Ascending aorta (tissue), 2 donors: ENCODE results near the gene ZNF853. TPM values are rescaled to one million over a fixed set of nuclear protein-coding genes. Genes with fewer than 3 reads are reported as not detected.

Source experiments
- DNase-seq, 2 donors: peaks; one replicate each; pipeline ENCODE4 v3.0.0-alpha.2; 2019; ENCODE audit warnings: low spot score in 2 of 2
- H3K27ac ChIP-seq, 2 donors: fragments of 200-600 bp; sonication (generic); one replicate each; pipeline ENCODE4 v1.5.1; 2016 to 2017; ENCODE audit warnings: mild to moderate bottlenecking in 1 of 2
- H3K27me3 ChIP-seq: fragments of 200-600 bp; sonication (generic); one replicate; pipeline ENCODE4 v1.5.1; 2017
- H3K36me3 ChIP-seq, 2 donors: fragments of 200-600 bp; sonication (generic); one replicate each; pipeline ENCODE4 v1.5.1; 2016
- H3K4me1 ChIP-seq, 2 donors: fragments of 200-600 bp; sonication (generic); one replicate each; pipeline ENCODE4 v1.5.1; 2016 to 2017; ENCODE audit warnings: mild to moderate bottlenecking in 1 of 2
- H3K4me3 ChIP-seq, 2 donors: fragments of 200-600 bp; sonication (generic); one replicate each; pipeline ENCODE4 v1.5.1; 2016 to 2017; ENCODE audit warnings: mild to moderate bottlenecking in 1 of 2
- H3K9me3 ChIP-seq, 2 donors: fragments of 200-600 bp; sonication (generic); one replicate each; pipeline ENCODE4 v1.5.1; 2016
- intact Hi-C: fragments of 100-400 bp; cut with DNase I; formaldehyde crosslinking; loops from one replicate; pipeline ENCODE4 v1.15.1; 2023
- total RNA-seq: library from RNA; depleted of rRNA; stranded (reverse); fragments of >200 nt; gene quantifications from one replicate; pipeline ENCODE4 v1.1.0, GENCODE V29; 2016
- TF ChIP-seq, protein P1 (sequence below), 3 experiments: fragments of 200-600 bp in 2 of 3; fragments of 450-650 bp in 1 of 3; sonication (generic) in 2 of 3; IDR thresholded peaks; one replicate each; pipeline ENCODE4 v1.5.1; 2016 to 2019; ENCODE audit warnings: antibody characterized with exemption in 3 of 3, mild to moderate bottlenecking in 1 of 3, moderate library complexity in 1 of 3

Gene ZNF853
- total RNA-seq, 1 donor from 2014 or later = 12.2 TPM

DNA sequence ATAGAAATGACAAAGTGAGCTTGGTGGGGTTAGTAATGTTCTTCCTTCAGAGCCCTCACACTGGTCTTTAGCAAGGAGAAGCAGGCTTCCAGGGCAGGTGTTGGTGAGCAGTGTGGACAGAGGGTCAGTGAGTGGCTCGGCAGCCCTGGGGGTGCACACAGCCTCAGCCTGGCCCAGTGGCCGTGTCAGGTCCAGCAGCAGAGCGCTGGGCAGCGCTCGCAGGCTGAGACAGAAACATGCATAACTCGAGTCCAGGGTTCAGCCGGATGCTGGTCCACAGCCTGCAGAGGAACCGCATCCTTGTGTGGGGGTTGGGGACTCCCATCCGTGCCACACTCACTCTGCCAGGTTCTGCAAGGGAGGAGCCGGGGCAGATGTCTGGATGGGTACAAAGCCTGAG, 11.0 kb upstream of the ZNF853 start:
- Histone ChIP-seq H3K36me3 (peaks cover 47 to 98% of the 10 kb centered on the region in 2 donors), H3K27ac (no peak overlapping the region), H3K9me3 (no peaks in the 10 kb centered on the region), H3K4me3 (no peak overlapping the region), H3K27me3 (no peaks in the 10 kb centered on the region), H3K4me1 (no peaks in the 10 kb centered on the region)
- DNase-seq = no peak
- intact Hi-C loops = no loop called here
- TF ChIP-seq, protein P1, sequence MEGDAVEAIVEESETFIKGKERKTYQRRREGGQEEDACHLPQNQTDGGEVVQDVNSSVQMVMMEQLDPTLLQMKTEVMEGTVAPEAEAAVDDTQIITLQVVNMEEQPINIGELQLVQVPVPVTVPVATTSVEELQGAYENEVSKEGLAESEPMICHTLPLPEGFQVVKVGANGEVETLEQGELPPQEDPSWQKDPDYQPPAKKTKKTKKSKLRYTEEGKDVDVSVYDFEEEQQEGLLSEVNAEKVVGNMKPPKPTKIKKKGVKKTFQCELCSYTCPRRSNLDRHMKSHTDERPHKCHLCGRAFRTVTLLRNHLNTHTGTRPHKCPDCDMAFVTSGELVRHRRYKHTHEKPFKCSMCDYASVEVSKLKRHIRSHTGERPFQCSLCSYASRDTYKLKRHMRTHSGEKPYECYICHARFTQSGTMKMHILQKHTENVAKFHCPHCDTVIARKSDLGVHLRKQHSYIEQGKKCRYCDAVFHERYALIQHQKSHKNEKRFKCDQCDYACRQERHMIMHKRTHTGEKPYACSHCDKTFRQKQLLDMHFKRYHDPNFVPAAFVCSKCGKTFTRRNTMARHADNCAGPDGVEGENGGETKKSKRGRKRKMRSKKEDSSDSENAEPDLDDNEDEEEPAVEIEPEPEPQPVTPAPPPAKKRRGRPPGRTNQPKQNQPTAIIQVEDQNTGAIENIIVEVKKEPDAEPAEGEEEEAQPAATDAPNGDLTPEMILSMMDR (IDR thresholded peaks at IDR 0.05) = no peak

DNA sequence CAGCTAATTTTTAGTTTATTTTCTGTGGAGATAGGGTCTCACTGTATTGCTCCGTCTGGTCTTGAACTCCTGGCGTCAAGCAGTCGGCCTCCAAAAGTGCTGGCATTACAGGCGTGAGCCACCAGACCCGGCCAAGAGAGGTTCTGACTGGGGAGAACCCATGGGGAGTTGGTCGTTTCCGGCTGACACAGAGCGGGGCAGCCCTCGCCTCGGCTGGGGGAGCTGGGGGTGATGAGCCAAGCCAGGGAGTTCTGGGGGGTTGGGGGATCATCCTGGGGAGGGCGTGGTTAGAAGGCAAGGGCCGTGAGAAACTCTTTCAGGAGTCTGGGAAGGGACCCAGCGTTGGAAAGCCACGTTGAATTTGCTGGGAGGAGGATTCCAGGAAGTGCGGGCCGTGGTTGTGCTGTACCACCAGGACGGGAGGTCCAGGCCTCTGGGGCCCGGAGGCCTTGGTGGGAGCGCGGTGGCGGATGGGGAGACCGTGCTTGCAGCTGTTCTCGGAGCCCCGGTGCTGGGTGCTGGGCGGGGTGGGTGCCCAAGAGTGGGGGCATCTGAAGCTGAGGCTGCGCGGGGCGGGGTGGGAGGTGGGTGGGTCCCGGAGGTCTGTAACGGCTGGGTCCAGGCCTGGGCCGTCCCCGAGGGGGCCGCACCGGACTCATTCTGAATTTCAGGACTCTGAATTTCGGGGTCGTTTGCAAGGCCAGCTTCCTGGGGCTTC, 8.4 kb upstream of the ZNF853 start:
- Histone ChIP-seq H3K36me3 (peaks cover 25 to 73% of the 10 kb centered on the region in 2 donors), H3K27me3 (no peaks in the 10 kb centered on the region), H3K4me1 (no peaks in the 10 kb centered on the region), H3K4me3 (no peak overlapping the region), H3K27ac (no peak overlapping the region), H3K9me3 (no peaks in the 10 kb centered on the region)
- DNase-seq = no peak
- intact Hi-C loops = no loop called here
- TF ChIP-seq, protein P1 (IDR thresholded peaks at IDR 0.05) = no peak

DNA sequence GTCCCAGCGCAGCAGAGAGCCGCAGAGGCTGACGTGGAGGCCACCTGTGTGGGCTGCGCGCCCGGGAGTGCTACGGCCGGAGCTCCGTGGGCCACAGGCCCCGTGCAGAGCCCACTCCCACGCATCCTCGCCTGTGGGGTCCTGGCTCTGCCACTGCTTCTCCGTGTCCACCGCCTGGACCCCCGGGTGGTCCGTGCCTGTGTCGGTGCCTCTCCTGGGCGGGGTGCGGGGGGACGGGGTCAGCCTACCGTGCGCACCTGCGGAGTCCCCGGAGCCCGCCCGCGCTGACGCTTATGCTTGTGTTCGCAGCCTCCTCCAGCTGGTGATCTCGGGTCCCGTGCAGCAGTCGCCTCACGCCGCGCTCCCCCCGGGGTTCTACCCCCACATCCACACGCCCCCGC, 7.8 kb upstream of the ZNF853 start:
- no peak for DNase-seq
- intact Hi-C loops = no loop called here
- no peaks in the 10 kb centered on the region for H3K9me3 ChIP-seq
- H3K4me3 ChIP-seq = no peak overlapping the region
- no peak overlapping the region for H3K27ac ChIP-seq
- peaks cover 18 to 67% of the 10 kb centered on the region in 2 donors for H3K36me3 ChIP-seq
- H3K4me1 ChIP-seq = no peaks in the 10 kb centered on the region
- H3K27me3 ChIP-seq = no peaks in the 10 kb centered on the region
- TF ChIP-seq, protein P1 (IDR thresholded peaks at IDR 0.05) = no peak

DNA sequence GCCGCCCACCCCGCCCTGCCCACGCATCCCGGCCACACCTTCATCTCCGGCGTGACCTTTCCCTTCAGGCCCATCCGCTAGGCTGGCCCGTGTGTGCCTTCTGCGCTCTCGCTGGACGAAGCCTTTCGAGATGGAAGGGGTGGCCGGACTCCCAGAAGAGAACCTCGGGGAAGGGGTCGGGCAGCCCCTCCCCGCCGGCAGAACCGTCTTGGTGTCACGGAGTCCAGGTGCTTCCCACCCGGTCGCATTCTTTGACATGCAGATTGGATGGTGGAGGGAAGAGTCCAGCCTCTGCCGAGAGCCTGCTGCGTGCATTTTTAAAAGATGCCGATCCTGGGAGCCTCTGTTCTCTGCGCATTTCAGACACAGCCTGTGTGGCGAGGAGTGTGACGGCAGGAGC, 7.3 kb upstream of the ZNF853 start:
- Histone ChIP-seq H3K27ac (no peak overlapping the region), H3K4me1 (no peaks in the 10 kb centered on the region), H3K27me3 (no peaks in the 10 kb centered on the region), H3K4me3 (no peak overlapping the region), H3K9me3 (no peaks in the 10 kb centered on the region), H3K36me3 (peaks cover 15 to 63% of the 10 kb centered on the region in 2 donors)
- TF ChIP-seq, protein P1 (IDR thresholded peaks at IDR 0.05) = no peak
- intact Hi-C loops = no loop called here
- no peak for DNase-seq

DNA sequence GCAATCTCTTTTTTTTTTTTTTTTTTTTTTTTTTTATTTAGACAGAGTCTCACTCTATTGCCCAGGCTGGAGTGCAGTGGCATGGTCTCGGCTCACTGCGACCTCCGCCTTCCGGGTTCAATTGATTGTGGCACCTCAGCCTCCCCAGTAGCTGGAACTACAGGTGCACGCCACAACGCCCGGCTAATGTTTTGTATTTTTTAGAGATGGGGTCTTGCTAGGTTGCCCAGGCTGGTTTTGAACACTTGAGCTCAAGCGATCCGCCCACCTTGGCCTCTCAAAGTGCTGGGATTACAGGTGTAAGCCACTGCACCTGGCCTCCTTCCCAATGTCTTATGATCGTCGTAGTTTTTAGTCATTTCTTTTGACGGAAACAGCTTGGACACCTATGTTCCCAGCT, 6.6 kb upstream of the ZNF853 start:
- intact Hi-C loops = no loop called here

More for the DNA sequence above, 6.6 kb upstream of the ZNF853 start:
- H3K36me3 ChIP-seq = peaks cover 9 to 56% of the 10 kb centered on the region in 2 donors
- DNase-seq = no peak
- no peak overlapping the region for H3K4me3 ChIP-seq
- no peaks in the 10 kb centered on the region for H3K4me1 ChIP-seq
- TF ChIP-seq, protein P1 (IDR thresholded peaks at IDR 0.05) = no peak
- no peak overlapping the region for H3K27ac ChIP-seq
- H3K27me3 ChIP-seq = no peaks in the 10 kb centered on the region
- H3K9me3 ChIP-seq = no peaks in the 10 kb centered on the region
